ENCODE measurements around the gene GPX4.
"Not testable (repeated sequence)": the region's sequence is repeated elsewhere in the genome, so short reads cannot be mapped to it uniquely, and the experiment has no call there.

GPX4 gene

GRCh38 chr19:1123381-1123780 lies 19.6 kb downstream of the GPX4 start:
- in situ Hi-C loops (cut with HindIII; ENCODE audit: low sequenced_read_pairs) = no loop called here
- TF ChIP-seq CTCF (IDR thresholded peaks at IDR 0.05; ENCODE audit: low read depth, low read length, missing control alignments) = no peak

DNA sequence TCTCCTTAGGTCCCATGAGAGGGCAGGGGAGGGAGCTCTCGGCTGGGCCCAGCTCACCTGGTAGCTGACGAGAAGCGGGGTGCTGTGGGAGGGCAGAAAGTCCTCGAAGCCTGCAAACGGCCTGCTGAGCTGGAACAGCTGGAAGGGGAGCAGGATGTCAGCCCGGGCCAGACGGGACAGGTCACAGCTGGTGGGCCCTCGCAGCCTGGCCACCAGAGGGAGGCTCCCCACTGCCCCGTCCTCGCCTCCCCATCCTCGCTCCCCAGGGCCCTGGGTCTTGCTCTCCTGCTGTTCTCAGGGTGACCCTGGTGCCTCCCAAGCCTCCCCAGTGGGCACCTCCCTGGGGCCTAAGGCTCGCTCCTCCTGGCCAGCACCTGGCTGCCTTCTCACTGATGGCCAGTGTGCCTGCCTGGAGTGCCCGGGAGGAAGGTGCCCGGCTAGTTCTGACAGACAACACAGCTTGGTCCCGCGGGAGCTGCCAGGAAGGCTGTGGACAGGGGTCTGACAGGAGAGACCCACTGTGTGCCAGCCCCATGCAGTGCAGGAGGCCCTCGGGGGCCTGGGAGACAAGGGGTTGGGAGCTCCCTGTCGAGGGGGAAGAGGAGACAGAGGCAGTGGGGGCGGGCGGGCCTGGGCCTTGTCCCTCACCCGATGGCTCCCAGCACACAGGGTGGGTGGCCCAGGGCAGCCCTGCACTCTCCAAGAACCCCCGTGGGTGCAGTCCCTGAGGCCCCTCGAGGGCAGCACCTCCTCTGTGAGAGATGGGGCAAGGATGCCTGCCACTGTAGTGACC lies 20.3 kb downstream of the GPX4 start:
- no peak overlapping the region for H3K4me3 ChIP-seq (ENCODE audit: low read depth, low read length)
- TF ChIP-seq CTCF (IDR thresholded peaks at IDR 0.05; ENCODE audit: low read depth, low read length, missing control alignments) = peak; percentile 6
- in situ Hi-C loops (cut with HindIII; ENCODE audit: low sequenced_read_pairs) = no loop called here
- DNase-seq (ENCODE audit: low read depth) = no peak

More at GRCh38 chr19:1123381-1123780, 19.6 kb downstream of the GPX4 start:
- no peak overlapping the region for H3K4me3 ChIP-seq (ENCODE audit: low read depth, low read length)
- DNase-seq (ENCODE audit: low read depth) = no peak

DNA sequence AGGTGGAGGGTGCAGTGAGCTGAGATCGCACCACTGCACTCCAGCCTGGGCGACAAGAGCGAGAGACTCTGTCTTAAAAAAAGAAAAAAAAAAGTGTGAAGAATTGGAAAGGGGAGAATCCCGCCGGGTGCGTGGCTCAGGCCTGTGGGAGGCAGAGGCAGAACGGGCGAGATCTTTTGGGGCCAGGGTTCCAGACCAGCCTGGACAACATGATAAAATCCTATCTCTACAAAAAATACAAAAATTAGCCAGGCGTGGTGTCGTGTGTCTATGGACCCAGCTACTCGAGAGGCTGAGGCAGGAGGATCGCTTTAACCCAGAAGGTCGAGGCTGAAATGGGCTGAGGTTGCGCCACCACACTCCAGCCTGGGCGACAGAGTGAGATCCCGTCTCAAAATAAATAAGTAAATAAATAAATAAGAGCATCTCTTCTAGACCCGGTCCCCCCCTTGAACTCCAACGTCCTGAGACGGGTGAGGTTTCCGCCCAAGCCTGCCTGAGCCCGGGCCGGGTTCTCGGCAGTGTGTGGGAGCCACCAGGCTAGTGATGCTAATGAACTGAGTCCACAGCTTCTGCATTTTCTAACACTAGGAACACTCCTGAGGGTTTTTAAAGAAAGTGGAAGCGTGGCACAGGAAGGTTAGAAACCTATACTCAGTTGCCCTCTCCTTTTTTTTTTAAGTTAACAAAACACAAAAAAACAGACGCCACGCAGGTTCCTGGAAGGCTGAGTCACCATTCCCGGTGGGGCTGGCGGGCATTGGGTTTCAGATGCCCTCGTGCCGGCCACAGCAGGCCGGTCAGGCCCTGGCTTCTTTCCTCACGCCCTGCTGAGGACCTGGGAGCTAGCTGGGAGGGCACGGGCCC lies 22.0 kb downstream of the GPX4 start:
- no peak for DNase-seq (ENCODE audit: low read depth)
- no peak for TF ChIP-seq CTCF (IDR thresholded peaks at IDR 0.05; ENCODE audit: low read depth, low read length, missing control alignments)
- H3K4me3 ChIP-seq (ENCODE audit: low read depth, low read length) = no peak overlapping the region
- in situ Hi-C loops (cut with HindIII; ENCODE audit: low sequenced_read_pairs) = no loop called here

DNA sequence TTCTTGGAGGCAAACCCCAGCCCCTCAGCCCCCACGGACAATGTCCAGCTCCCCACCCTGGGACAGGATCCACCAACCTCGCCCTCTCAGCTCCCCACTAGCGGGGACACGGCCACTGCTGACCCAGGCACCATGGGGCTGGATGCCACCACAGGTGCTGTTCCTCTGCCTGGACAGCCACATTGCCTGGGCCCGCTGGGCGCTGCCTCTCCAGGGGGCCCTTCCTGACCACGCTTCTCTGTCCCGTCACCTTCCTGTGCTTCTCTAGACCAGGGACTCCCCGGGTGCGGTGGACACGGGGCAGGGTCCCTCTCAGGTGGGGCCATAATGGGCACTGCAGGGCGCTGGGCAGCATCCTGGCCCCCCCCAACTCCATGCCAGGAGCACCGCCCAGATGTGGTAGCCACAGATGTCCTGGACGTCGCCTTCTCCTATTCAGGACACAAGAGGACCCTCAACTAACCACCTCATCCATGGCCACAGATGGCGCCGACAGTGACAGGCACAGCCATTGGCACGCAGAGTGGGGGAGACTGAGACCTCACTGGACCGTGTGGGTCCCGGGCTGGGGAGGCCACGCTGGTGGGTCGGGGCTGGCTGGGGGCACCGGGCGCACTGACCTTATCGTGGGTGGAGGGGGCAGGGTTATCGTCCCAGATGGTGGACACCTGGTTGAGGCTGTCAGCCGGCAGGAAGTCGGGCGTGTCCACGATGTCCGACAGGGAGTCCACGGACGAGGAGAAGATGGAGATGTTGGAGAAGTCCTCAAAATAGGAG lies 23.4 kb downstream of the GPX4 start:
- H3K4me3 ChIP-seq (ENCODE audit: low read depth, low read length) = no peak overlapping the region
- in situ Hi-C loops (cut with HindIII; ENCODE audit: low sequenced_read_pairs) = no loop called here
- no peak for TF ChIP-seq CTCF (IDR thresholded peaks at IDR 0.05; ENCODE audit: low read depth, low read length, missing control alignments)
- no peak for DNase-seq (ENCODE audit: low read depth)

- in situ Hi-C loops (cut with HindIII; ENCODE audit: low sequenced_read_pairs) = no loop called here
- H3K4me3 ChIP-seq (ENCODE audit: low read depth, low read length) = no peak overlapping the region
- no peak for TF ChIP-seq CTCF (IDR thresholded peaks at IDR 0.05; ENCODE audit: low read depth, low read length, missing control alignments)
- no peak for DNase-seq (ENCODE audit: low read depth)
Observed at GRCh38 chr19:1128106-1128505, 24.3 kb downstream of the GPX4 start.

GRCh38 chr19:1129084-1129483 lies 25.3 kb downstream of the GPX4 start:
- in situ Hi-C loops (cut with HindIII; ENCODE audit: low sequenced_read_pairs); DNase-seq (ENCODE audit: low read depth); H3K4me3 ChIP-seq (ENCODE audit: low read depth, low read length): not testable (repeated sequence)

Data from astrocyte of the cerebellum (primary cell).